Stimulated activated CD4-positive, alpha-beta T cell treated with anti-CD3 and anti-CD28 coated beads, Interleukin-2, amount 100 ng/mL, for 48 hours (primary cell): Measurements from ENCODE around the gene CYB561D1.
A peak's percentile ranks its signal among the peaks of the same experiment; 100 is the strongest.

ENCODE experiments used
- DNase-seq, 2 donors: peaks; one replicate each; pipeline ENCODE4 v3.0.0-alpha.2; 2020

Gene CYB561D1

GRCh38 chr1:109502364-109502851, 8.5 kb downstream of the CYB561D1 start:
- no peak for DNase-seq

DNA sequence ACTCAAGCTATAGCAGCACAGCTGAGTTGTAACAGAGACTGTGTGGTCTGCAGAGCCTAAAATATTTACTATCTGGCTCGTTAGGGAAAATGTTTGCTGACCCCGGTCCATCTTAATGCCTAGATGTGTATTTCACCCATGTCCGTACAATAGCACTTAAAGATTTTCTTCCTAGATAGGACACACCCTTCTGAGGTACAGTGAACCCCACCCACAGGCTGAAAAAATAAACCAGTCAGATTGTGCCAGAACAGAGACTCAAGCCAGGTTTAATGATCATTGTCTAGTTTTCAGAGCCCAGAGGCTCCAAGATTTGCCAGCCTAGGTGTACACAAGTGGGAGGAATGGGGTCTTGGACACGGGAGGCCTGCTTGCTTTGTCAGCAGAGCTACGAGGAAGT, 10.0 kb downstream of the CYB561D1 start:
- DNase-seq: no peak

- DNase-seq: no peak
Measured at GRCh38 chr1:109504974-109505373, 11.1 kb downstream of the CYB561D1 start.

DNA sequence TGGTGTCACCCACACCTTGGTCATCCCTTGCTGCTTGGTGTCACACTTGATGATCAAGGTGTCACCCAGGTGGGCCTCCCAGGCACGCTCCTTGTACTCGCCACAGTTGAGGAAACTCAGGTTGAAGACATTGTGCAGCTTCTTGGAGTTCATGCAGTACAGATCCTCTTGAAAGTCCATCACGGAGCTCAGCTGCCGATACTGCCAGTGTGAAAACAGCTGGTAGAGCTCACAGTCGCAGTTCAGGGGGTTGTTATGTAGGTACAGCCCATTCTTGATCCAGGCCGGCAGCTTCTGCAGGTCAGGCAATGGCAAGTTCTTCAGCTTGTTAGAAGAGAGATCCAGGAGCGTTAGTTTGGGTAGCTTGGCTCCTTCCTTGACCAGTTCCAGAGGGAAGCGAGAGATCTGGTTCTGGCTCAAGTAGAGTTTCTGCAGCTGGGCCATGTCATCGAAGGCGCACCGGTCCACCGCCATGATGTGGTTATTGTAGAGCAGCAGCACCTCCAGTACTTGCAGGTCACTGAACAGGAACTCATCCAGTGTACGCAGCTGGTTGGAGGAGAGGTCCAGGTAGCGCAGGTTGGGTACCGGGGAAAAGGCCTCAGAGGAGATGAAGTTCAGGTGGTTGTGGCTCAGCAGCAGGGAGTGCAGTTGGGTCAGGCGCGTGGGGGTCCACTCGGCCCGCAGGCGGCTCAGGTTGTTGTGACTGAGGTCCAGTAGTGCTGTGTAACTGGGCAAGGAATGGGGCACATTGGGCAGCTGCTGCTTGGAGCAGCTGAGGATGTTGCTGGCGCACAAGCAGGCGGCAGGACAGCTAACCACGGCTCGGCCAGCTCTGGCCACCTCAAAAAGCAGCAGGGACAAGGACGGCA, 14.3 kb downstream of the CYB561D1 start:
- no peak for DNase-seq

DNA sequence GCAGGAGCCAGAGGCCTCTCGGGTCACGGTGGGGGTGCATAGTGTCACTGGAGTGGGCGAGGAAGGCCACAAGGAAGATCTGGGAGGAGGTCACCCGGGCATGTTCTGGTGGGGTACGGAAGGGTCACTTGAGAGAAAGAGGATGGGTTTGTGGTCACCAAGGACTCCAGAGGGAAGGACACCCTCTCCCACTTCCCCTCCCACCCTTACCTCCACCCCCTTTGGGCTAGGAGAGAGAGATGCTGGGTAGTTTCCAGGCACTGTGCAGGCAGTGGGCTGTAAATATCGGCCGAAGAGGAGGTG, 14.9 kb downstream of the CYB561D1 start:
- no peak for DNase-seq

GRCh38 chr1:109509176-109510134, 15.6 kb downstream of the CYB561D1 start, which contains the start of gene AMIGO1:
Gene AMIGO1, minus strand, starts transcription at chr1:109509727. Its CDS starts 815 bp downstream, at chr1:109508912.
- peak; percentile 52 to 61 for DNase-seq

DNA sequence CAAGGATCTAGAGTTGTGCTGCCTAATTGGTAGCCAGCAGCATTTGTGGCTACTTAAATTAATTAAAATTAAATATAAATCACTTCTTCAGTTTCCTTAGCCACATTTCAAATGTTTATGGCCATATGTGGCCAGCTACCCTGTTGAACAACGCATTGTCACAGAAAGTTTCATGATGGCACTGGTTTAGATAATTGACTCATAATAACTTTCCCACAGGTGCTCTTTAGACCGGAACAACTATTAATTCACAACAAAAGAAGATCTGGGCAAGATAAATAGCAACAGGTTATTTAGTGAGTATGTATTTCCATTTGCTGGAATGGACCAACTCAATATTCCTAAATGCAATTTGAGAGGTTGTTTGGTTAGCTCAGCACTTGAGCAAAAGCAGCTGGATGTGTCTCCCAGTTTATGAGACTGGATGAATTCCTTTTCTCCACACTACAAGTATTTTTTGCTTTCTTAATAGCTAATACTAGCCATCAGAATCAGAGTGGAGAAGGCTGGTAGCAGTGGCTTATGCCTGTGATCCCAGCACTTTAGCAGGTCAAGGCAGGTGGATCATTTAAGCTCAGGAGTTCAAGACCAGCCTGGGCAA, 19.3 kb downstream of the CYB561D1 start:
- no peak for DNase-seq

GRCh38 chr1:109514846-109515245, 21.0 kb downstream of the CYB561D1 start:
- no peak for DNase-seq

GRCh38 chr1:109516872-109517271, 23.0 kb downstream of the CYB561D1 start:
- no peak for DNase-seq

- DNase-seq: no peak
Measured at GRCh38 chr1:109517337-109517736, 23.4 kb downstream of the CYB561D1 start.

DNA sequence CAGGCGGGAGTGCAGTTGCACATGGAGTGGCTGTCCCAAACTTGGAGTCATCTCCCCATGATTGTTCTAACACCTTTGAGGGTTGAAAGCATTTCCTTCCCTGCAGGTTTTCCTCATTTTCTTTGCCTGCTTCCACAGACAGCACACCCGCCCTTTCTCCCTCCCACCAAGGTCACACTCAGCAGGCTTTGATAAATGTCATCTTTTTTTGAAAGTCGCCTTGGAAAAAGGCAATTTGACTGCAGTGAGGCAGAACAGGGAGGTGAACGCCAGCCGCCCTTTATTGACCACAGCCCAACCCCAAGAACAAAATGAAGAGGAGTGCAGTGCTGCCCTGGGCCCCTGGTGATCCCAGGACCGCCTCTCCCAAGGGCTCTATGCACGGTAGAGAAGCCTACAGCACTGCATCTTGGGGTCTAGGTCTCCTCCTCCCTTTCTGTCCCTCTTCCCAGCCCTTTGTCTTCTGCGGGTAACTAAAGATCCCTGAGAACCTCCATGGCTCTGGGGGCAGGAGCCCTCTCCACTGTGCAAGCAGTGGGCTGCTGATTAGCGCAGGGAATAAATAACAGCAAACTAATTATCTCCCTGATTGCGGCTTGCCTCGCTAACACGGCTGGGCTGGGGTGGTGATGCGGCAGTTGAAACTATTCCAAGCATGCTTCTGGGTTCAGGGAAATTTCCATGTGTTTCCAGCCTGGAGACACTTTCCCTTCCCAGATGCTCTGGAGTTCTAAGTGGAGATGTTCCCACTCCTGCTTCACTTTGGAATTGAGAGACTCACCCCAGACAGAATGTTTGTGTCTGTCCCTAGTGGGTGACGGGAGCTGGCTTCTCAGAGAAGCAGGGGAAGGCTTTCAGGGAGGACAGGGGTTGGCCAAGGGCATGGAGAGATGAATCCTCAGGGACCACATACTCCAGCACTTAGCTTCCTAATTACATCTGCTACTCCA, 27.4 kb downstream of the CYB561D1 start:
- no peak for DNase-seq

DNA sequence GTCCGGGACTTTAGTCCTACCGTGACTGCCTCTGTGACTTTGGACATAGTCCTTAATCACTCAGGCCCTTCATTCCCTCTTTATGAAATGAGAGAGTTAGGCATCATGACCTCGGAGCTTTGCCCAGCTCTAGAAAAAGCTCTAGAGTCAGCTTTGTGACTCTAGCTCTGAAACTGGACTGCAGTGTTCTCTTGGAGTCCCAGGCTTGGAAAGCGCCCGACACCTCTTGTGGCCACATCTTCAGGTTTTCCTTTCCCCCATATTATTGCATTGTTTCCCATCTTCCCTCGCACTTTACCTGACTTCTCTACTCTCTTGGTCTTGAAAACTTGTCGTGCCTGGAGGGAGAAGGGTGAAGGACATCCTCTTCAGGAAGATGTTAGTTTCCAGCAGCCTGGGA, 28.1 kb downstream of the CYB561D1 start:
- DNase-seq: no peak

DNA sequence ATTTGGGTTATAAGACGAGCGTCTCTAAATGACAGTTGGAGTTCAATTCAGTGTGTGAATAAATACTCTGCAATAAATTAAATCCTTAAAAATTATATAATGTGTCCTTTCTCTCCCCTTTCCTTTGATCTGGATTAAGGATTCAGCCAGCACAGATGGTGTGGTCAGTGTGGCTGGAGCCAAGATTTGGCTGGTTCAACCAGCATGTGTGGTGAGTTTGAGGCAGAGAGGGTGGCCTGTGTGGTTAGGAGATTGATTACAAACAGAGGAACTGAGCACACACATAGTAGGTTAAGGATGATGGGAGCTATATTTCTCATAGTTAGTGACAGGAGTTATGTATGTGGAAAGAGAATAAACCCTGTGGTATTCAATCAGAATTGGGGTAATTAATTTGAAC, 29.8 kb downstream of the CYB561D1 start:
- no peak for DNase-seq

- DNase-seq: no peak
Measured at GRCh38 chr1:109527098-109527811, 33.4 kb downstream of the CYB561D1 start.

DNA sequence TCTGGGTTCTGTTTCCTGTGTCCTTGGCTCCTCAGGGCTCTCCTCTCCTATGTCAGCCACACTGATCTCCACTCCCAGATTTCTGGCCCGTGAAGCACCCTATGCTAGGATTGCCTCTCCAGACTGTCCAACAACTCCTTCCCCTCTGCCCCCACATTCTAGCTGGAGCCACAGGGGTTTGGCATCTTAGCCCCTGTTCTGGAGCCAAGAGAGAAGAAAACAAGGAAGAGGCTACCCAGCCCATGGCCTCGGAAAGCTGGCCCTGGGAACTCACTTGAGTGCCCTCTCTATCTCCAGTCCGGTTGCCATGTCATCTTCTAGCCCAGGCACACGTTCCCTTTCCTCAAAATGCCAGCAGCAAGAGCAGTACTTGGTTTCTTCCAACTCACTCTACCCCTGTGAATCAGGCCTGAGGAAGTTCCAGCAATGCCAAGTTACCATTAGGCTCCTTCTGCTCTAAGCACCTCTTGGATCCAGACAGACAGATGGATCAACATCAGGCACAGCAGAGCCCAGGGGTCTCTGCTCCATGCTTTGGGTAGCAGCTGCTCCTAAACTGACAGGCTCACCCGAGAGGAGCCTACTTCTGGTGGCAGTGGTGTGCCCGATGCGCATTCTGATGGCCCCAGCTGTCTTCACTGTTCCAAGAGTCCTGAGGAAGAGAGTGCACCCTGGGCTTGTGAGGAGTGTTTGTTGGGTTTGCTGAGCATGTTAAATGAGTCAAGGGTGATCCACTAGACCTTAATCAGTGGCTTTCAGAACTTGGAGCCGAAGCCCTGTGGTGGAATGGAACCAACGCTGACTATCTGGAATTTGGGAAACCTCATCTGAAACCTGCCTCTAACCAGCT, 34.2 kb downstream of the CYB561D1 start:
- no peak for DNase-seq

- no peak for DNase-seq
Measured at GRCh38 chr1:109528712-109529111, 34.8 kb downstream of the CYB561D1 start.

DNA sequence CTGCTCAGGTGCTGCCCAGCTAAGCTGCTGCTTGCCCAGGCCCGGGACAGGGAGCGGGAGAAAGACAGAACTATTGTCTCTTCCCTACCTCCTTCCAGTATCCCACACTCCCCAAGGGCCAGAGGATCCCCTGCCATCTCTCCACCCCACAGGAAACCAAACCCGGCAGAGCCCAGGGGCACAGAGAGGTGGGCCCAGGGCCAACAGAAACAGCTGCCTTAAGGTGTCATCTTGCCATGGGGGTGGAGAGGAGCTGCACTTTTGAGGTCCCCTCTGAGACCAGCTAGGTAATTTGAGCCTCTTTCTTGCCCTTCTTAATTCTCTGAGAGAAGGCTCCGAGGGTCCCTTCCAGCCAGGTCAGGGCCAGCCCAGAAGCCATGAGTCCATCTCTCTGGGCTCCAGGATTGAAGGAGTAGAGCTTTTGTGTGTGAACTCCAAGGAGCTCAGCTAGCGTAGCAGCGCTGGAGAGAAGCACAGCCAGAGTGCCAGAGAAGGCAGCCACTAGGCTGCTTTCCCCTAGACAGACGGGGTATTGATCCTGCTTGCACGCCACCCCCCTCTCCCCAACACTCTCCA, 36.1 kb downstream of the CYB561D1 start:
- DNase-seq: no peak

- DNase-seq: no peak
Measured at GRCh38 chr1:109530457-109531087, 36.7 kb downstream of the CYB561D1 start.

- DNase-seq: no peak
Measured at GRCh38 chr1:109531380-109531779, 37.5 kb downstream of the CYB561D1 start.
